ENCODE results near the gene NRBP1. TPM values are rescaled to one million over a fixed set of nuclear protein-coding genes. Genes with fewer than 3 reads are reported as not detected.
"Not testable (repeated sequence)": the region's sequence is repeated elsewhere in the genome, so short reads cannot be mapped to it uniquely, and the experiment has no call there.

The NRBP1 gene
- total and polyA plus RNA-seq, 8 donors = 12.5 to 69.8 (median 49.9) TPM

GRCh38 chr2:27420996-27421395 lies 7.4 kb upstream of the NRBP1 start:
- H3K27me3 ChIP-seq = no peaks in the 10 kb centered on the region
- no peaks in the 10 kb centered on the region for H3K4me1 ChIP-seq
- H3K4me3 ChIP-seq = no peak overlapping the region
- intact Hi-C loops (cut with DNase I; ENCODE audit: low total_unique reads) = no loop called here
- H3K27ac ChIP-seq = no peak overlapping the region
- TF ChIP-seq POLR2A (IDR thresholded peaks at IDR 0.05) (no peak), POLR2AphosphoS5 (IDR thresholded peaks at IDR 0.05) (no peak), EP300 (IDR thresholded peaks at IDR 0.05) (no peak), CTCF (IDR thresholded peaks at IDR 0.05) (no peak)
- H3K36me3 ChIP-seq = no peaks in the 10 kb centered on the region
- DNase-seq = no peak
- no peaks in the 10 kb centered on the region for H3K9me3 ChIP-seq

GRCh38 chr2:27421660-27422250 lies 6.7 kb upstream of the NRBP1 start:
- H3K4me1 ChIP-seq = peaks cover 0 to 3% (median 0%) of the 10 kb centered on the region in 4 donors
- H3K27ac ChIP-seq = no peak overlapping the region
- no peaks in the 10 kb centered on the region for H3K27me3 ChIP-seq
- 69 to 83% (median 73%) methylated on average over 4 of the region's 4 CpGs for WGBS, 5 donors
- H3K36me3 ChIP-seq = no peaks in the 10 kb centered on the region
- DNase-seq = no peak
- no peaks in the 10 kb centered on the region for H3K9me3 ChIP-seq
- TF ChIP-seq POLR2AphosphoS5 (IDR thresholded peaks at IDR 0.05) = no peak
- no peak for TF ChIP-seq CTCF (IDR thresholded peaks at IDR 0.05)
- TF ChIP-seq POLR2A (IDR thresholded peaks at IDR 0.05) = no peak
- TF ChIP-seq EP300 (IDR thresholded peaks at IDR 0.05) = no peak
- no peak overlapping the region for H3K4me3 ChIP-seq
- intact Hi-C loops (cut with DNase I; ENCODE audit: low total_unique reads) = no loop called here

GRCh38 chr2:27422958-27423357 lies 5.5 kb upstream of the NRBP1 start:
- 93 to 98% (median 95%) methylated on average over 3 of the region's 3 CpGs for WGBS, 5 donors
- intact Hi-C loops (cut with DNase I; ENCODE audit: low total_unique reads) = no loop called here
- TF ChIP-seq POLR2AphosphoS5 (IDR thresholded peaks at IDR 0.05) (no peak), POLR2A (IDR thresholded peaks at IDR 0.05) (no peak), CTCF (IDR thresholded peaks at IDR 0.05) (no peak), EP300 (IDR thresholded peaks at IDR 0.05) (no peak)
- Histone ChIP-seq H3K4me3 (no peak overlapping the region), H3K27me3 (no peaks in the 10 kb centered on the region), H3K9me3 (no peaks in the 10 kb centered on the region), H3K27ac (no peak overlapping the region), H3K36me3 (no peaks in the 10 kb centered on the region), H3K4me1 (peaks cover 0 to 12% (median 6%) of the 10 kb centered on the region in 4 donors)
- no peak for DNase-seq

- H3K27ac ChIP-seq; H3K9me3 ChIP-seq; H3K27me3 ChIP-seq; H3K4me3 ChIP-seq; DNase-seq; H3K36me3 ChIP-seq; intact Hi-C loops (cut with DNase I; ENCODE audit: low total_unique reads): not testable (repeated sequence)
- peaks cover 7 to 20% (median 14%) of the 10 kb centered on the region in 4 donors for H3K4me1 ChIP-seq
- WGBS, 5 donors = 54 to 70% (median 69%) methylated on average over 10 of the region's 10 CpGs
These were observed 3.4 kb upstream of the NRBP1 start for GRCh38 chr2:27425039-27425438.

- 11 to 19% (median 12%) methylated on average over 7 of the region's 7 CpGs for WGBS, 5 donors
- peaks cover 0 to 5% (median 2%) of the 10 kb centered on the region in 4 donors for H3K36me3 ChIP-seq
- intact Hi-C loops (cut with DNase I; ENCODE audit: low total_unique reads) = no loop called here
These were observed 593 bp upstream of the NRBP1 start for GRCh38 chr2:27427863-27428212.

More at GRCh38 chr2:27427863-27428212, 593 bp upstream of the NRBP1 start:
- H3K4me1 ChIP-seq = peaks cover 27 to 48% (median 37%) of the 10 kb centered on the region in 4 donors
- H3K9me3 ChIP-seq = no peaks in the 10 kb centered on the region
- TF ChIP-seq EP300 (IDR thresholded peaks at IDR 0.05) = no peak
- TF ChIP-seq POLR2AphosphoS5 (IDR thresholded peaks at IDR 0.05) = no peak
- no peak for TF ChIP-seq CTCF (IDR thresholded peaks at IDR 0.05)
- TF ChIP-seq POLR2A (IDR thresholded peaks at IDR 0.05) = no peak
- H3K27ac ChIP-seq = peak overlapping the region; percentile 98 to 100 (median 100)
- H3K27me3 ChIP-seq = no peaks in the 10 kb centered on the region
- DNase-seq = peak in 1 of 2 donors; percentile 18
- H3K4me3 ChIP-seq = peak overlapping the region; percentile 78 to 100 (median 94)

All from stomach (tissue), 9 donors.